K562 (cell line): ENCODE data around the gene MPC1. TPM values are rescaled to one million over a fixed set of nuclear protein-coding genes. Genes with fewer than 3 reads are reported as not detected.

Experiments
- BRD9 ChIP-seq: fragments of 450-650 bp; IDR thresholded peaks from 2 replicates; pipeline ENCODE4 v1.6.1; 2018; ENCODE audit warnings: low read depth; ENCODE audit not compliant: partially characterized antibody
- CGGBP1 ChIP-seq: fragments of 250-450 bp; sonication (Bioruptor Pico); IDR thresholded peaks from 2 replicates; pipeline ENCODE4 v1.9.0; 2021; ENCODE audit warnings: mild to moderate bottlenecking
- DLX4 ChIP-seq: fragments of 250-450 bp; sonication (Bioruptor Pico); IDR thresholded peaks from 2 replicates; pipeline ENCODE4 v1.6.1; 2021; ENCODE audit warnings: mild to moderate bottlenecking
- EHMT2 ChIP-seq: fragments of 450-650 bp; IDR thresholded peaks from 2 replicates; pipeline ENCODE4 v1.6.1; 2018; ENCODE audit warnings: antibody characterized with exemption
- FOXP4 ChIP-seq: sonication (generic); formaldehyde crosslinking; IDR thresholded peaks from 2 replicates; pipeline ENCODE4 v1.8.0; 2022; ENCODE audit warnings: mild to moderate bottlenecking, missing genetic modification reagents, borderline replicate concordance
- MAFF ChIP-seq: IDR thresholded peaks from 2 replicates; pipeline ENCODE4 v1.6.1; 2012; ENCODE audit warnings: low read length, improper control_type of control experiment
- MEIS2 ChIP-seq: fragments of 450-650 bp; IDR thresholded peaks from 2 replicates; pipeline ENCODE4 v1.6.1; 2014; ENCODE audit warnings: mild to moderate bottlenecking; ENCODE audit not compliant: partially characterized antibody
- NFYB ChIP-seq: IDR thresholded peaks from 2 replicates; pipeline ENCODE4 v1.6.1; 2011; ENCODE audit warnings: mild to moderate bottlenecking, moderate library complexity; ENCODE audit not compliant: insufficient read length; ENCODE audit errors: extremely low read depth
- NKRF ChIP-seq: fragments of 450-650 bp; IDR thresholded peaks from 2 replicates; pipeline ENCODE4 v1.6.1; 2016; ENCODE audit warnings: borderline replicate concordance
- POLR2AphosphoS5 ChIP-seq: IDR thresholded peaks from 2 replicates; pipeline ENCODE4 v1.6.1; 2011; ENCODE audit warnings: mild to moderate bottlenecking, low read depth, low read length, moderate library complexity; ENCODE audit not compliant: control insufficient read depth, insufficient read depth
- THRA ChIP-seq: fragments of 450-650 bp; IDR thresholded peaks from 2 replicates; pipeline ENCODE4 v1.6.1; 2017; ENCODE audit warnings: mild to moderate bottlenecking, moderate library complexity
- TRIM25 ChIP-seq: fragments of 450-650 bp; IDR thresholded peaks from 2 replicates; pipeline ENCODE4 v1.7.0; 2016; ENCODE audit warnings: borderline replicate concordance
- ZMIZ1 ChIP-seq, 2 experiments: fragments of 150-350 bp in 1 of 2; IDR thresholded peaks; 2 replicates each; pipeline ENCODE4 v1.6.1; 2012 to 2016; ENCODE audit warnings: low read depth in 2 of 2, low read length in 2 of 2, mild to moderate bottlenecking in 1 of 2, moderate library complexity in 1 of 2
- ZNF12 ChIP-seq: sonication (generic); formaldehyde crosslinking; IDR thresholded peaks from 2 replicates; pipeline ENCODE4 v1.4.0; 2020; ENCODE audit warnings: mild to moderate bottlenecking, missing genetic modification reagents
- polyA plus RNA-seq, 8 experiments: library from polyadenylated mRNA; depleted of rRNA in 4 of 8; stranded (reverse) in 5 of 8; unstranded in 3 of 8; fragments of >200 nt; fragmentation: Nextera tagmentation in 2 of 8; fragmentation: Illumina TruSeq in 1 of 8; extraction: Ambion mirVana in 2 of 8; extraction: Trizol in 1 of 8; gene quantifications; 2 replicates each; pipeline versions ENCODE4 v1.2.1 to v1.2.3, GENCODE V29; 2011 to 2014; ENCODE audit warnings: inconsistent platforms in 1 of 8, missing spikeins in 1 of 8
- total RNA-seq, 7 experiments: library from RNA; depleted of rRNA in 6 of 7; stranded (reverse); fragments of >200 nt in 6 of 7; fragmentation: Illumina TruSeq in 2 of 7; extraction: Trizol in 2 of 7; gene quantifications; 2 replicates each; pipeline versions ENCODE4 v1.2.1 to v1.2.3, GENCODE V29; 2011 to 2021; ENCODE audit warnings: low replicate concordance in 1 of 7

The MPC1 gene
- total and polyA plus RNA-seq, 9 of the 15 experiments (the other 6 are each of a cell fraction or from before 2014, with no cell fraction given): 78.6 to 185 (median 138) TPM

GRCh38 chr6:166381733-166382499 lies 824 bp downstream of the MPC1 start (continued):
- TF ChIP-seq CGGBP1 (no peak), NFYB (no peak), FOXP4 (CRISPR knock-in tag) (no peak), ZMIZ1 (IDR thresholded peaks at IDR 0.05; ENCODE audit: low read depth in 2 of 2, low read length in 2 of 2) (no peak), ZNF12 (CRISPR knock-in tag) (no peak), EHMT2 (no peak), TRIM25 (no peak), MEIS2 (no peak), POLR2AphosphoS5 (no peak), NKRF (peak; percentile 58), THRA (no peak), BRD9 (no peak), DLX4 (CRISPR knock-in tag) (no peak), MAFF (no peak)
